ENCODE results near the gene EFHC1. TPM values are rescaled to one million over a fixed set of nuclear protein-coding genes. Genes with fewer than 3 reads are reported as not detected.

Gene EFHC1
- total and polyA plus RNA-seq, 2 of the 13 experiments (the other 11 are each of a cell fraction or from before 2014, with no cell fraction given): 23.4 to 29.5 TPM

DNA sequence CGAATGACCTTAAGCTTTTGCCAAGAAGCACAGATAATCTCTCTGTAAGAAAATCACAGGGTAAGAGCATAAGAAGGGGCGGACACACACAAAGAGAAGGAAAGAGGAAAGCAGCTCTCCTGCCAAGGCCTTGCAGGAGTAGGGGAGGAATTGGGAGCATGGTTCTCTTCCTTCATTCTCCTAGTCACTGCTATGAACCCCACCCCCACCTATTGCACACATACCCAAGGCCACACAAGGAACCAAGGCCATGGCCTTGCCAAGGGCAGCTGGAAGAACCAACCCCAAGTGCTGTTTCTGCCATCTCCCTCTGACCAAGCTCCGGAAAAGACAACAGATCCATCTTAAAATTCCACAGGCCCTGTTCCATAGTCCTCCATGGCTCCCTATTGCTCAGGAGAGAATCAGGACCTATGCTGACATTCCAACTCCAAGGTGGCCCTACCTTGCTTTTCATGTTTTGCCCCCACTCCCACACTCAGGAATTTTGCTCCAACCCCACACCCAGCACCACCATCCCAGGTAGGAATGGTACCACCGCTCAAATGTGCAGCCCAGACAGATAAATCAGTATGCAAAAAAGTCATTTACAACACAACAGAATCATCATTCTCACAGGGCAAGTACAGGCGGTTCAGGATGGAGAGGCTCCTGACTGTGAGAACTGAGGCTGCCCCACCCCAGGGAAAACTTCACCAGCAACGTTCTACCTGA is 125.4 kb downstream of the EFHC1 start (continued):
- TF ChIP-seq, protein P1, sequence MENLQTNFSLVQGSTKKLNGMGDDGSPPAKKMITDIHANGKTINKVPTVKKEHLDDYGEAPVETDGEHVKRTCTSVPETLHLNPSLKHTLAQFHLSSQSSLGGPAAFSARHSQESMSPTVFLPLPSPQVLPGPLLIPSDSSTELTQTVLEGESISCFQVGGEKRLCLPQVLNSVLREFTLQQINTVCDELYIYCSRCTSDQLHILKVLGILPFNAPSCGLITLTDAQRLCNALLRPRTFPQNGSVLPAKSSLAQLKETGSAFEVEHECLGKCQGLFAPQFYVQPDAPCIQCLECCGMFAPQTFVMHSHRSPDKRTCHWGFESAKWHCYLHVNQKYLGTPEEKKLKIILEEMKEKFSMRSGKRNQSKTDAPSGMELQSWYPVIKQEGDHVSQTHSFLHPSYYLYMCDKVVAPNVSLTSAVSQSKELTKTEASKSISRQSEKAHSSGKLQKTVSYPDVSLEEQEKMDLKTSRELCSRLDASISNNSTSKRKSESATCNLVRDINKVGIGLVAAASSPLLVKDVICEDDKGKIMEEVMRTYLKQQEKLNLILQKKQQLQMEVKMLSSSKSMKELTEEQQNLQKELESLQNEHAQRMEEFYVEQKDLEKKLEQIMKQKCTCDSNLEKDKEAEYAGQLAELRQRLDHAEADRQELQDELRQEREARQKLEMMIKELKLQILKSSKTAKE (CRISPR knock-in tag; IDR thresholded peaks at IDR 0.05; ENCODE audit: borderline replicate concordance): no peak
- TF ChIP-seq SIX4 (CRISPR knock-in tag; IDR thresholded peaks at IDR 0.05) (no peak), ZNF234 (CRISPR knock-in tag; conservative IDR thresholded peaks at IDR 0.05) (no peak), ZBTB7A (CRISPR knock-in tag; IDR thresholded peaks at IDR 0.05) (no peak; the same call in 1 of the 2 replicates), BRD4 (CRISPR knock-in tag; IDR thresholded peaks at IDR 0.05) (no peak; the same call in 1 of the 2 replicates), MAFK (conservative IDR thresholded peaks at IDR 0.05 in 1 of 2, IDR thresholded peaks at IDR 0.05 in 1 of 2; ENCODE audit: low read length in 2 of 2) (no peak), ZBTB3 (CRISPR knock-in tag; IDR thresholded peaks at IDR 0.05; ENCODE audit: borderline replicate concordance, low read depth) (no peak), FOXK2 (IDR thresholded peaks at IDR 0.05) (no peak), YY1 (IDR thresholded peaks at IDR 0.05; ENCODE audit: insufficient read depth, insufficient replicate concordance, low read depth, low read length) (no peak), ATRX (CRISPR knock-in tag; IDR thresholded peaks at IDR 0.05; ENCODE audit: borderline replicate concordance) (no peak), GZF1 (CRISPR knock-in tag; IDR thresholded peaks at IDR 0.05) (no peak), ZNF274 (CRISPR knock-in tag; IDR thresholded peaks at IDR 0.05) (no peak), BRCA1 (CRISPR knock-in tag; IDR thresholded peaks at IDR 0.05) (no peak), MTF1 (CRISPR knock-in tag; IDR thresholded peaks at IDR 0.05) (no peak), ASH2L (IDR thresholded peaks at IDR 0.05; ENCODE audit: insufficient read length, low read depth, low read length) (no peak), ZNF670 (CRISPR knock-in tag; IDR thresholded peaks at IDR 0.05; ENCODE audit: borderline replicate concordance) (no peak), ZNF180 (CRISPR knock-in tag; IDR thresholded peaks at IDR 0.05; ENCODE audit: borderline replicate concordance, low read depth) (no peak), KAT2B (IDR thresholded peaks at IDR 0.05; ENCODE audit: borderline replicate concordance, low read depth, low read length) (no peak)
- TF ChIP-seq, protein P2, sequence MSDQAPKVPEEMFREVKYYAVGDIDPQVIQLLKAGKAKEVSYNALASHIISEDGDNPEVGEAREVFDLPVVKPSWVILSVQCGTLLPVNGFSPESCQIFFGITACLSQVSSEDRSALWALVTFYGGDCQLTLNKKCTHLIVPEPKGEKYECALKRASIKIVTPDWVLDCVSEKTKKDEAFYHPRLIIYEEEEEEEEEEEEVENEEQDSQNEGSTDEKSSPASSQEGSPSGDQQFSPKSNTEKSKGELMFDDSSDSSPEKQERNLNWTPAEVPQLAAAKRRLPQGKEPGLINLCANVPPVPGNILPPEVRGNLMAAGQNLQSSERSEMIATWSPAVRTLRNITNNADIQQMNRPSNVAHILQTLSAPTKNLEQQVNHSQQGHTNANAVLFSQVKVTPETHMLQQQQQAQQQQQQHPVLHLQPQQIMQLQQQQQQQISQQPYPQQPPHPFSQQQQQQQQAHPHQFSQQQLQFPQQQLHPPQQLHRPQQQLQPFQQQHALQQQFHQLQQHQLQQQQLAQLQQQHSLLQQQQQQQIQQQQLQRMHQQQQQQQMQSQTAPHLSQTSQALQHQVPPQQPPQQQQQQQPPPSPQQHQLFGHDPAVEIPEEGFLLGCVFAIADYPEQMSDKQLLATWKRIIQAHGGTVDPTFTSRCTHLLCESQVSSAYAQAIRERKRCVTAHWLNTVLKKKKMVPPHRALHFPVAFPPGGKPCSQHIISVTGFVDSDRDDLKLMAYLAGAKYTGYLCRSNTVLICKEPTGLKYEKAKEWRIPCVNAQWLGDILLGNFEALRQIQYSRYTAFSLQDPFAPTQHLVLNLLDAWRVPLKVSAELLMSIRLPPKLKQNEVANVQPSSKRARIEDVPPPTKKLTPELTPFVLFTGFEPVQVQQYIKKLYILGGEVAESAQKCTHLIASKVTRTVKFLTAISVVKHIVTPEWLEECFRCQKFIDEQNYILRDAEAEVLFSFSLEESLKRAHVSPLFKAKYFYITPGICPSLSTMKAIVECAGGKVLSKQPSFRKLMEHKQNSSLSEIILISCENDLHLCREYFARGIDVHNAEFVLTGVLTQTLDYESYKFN (CRISPR knock-in tag; conservative IDR thresholded peaks at IDR 0.05): peak; percentile 39; the same call in 1 of the 2 replicates
- TF ChIP-seq, protein P3, sequence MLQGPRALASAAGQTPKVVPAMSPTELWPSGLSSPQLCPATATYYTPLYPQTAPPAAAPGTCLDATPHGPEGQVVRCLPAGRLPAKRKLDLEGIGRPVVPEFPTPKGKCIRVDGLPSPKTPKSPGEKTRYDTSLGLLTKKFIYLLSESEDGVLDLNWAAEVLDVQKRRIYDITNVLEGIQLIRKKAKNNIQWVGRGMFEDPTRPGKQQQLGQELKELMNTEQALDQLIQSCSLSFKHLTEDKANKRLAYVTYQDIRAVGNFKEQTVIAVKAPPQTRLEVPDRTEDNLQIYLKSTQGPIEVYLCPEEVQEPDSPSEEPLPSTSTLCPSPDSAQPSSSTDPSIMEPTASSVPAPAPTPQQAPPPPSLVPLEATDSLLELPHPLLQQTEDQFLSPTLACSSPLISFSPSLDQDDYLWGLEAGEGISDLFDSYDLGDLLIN (CRISPR knock-in tag; IDR thresholded peaks at IDR 0.05; ENCODE audit: borderline replicate concordance): no peak
- TF ChIP-seq, protein P4, sequence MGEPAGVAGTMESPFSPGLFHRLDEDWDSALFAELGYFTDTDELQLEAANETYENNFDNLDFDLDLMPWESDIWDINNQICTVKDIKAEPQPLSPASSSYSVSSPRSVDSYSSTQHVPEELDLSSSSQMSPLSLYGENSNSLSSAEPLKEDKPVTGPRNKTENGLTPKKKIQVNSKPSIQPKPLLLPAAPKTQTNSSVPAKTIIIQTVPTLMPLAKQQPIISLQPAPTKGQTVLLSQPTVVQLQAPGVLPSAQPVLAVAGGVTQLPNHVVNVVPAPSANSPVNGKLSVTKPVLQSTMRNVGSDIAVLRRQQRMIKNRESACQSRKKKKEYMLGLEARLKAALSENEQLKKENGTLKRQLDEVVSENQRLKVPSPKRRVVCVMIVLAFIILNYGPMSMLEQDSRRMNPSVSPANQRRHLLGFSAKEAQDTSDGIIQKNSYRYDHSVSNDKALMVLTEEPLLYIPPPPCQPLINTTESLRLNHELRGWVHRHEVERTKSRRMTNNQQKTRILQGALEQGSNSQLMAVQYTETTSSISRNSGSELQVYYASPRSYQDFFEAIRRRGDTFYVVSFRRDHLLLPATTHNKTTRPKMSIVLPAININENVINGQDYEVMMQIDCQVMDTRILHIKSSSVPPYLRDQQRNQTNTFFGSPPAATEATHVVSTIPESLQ (CRISPR knock-in tag; conservative IDR thresholded peaks at IDR 0.05): no peak
